Measurements from ENCODE around the gene RHEBL1. TPM values are rescaled to one million over a fixed set of nuclear protein-coding genes. Genes with fewer than 3 reads are reported as not detected.

RHEBL1 gene
- total RNA-seq, 1 experiment from 2014 or later, result 2.9 TPM

GRCh38 chr12:49098703-49099102, 28.9 kb upstream of the RHEBL1 start:
- H4K20me1 ChIP-seq (ENCODE audit: insufficient read depth), result no peaks in the 10 kb centered on the region
- H3K79me2 ChIP-seq (ENCODE audit: low read depth), result no peaks in the 10 kb centered on the region
- H2AFZ ChIP-seq, result no peak overlapping the region
- no peaks in the 10 kb centered on the region for H3K4me1 ChIP-seq (replicated peaks; ENCODE audit: insufficient read depth)
- CTCF ChIA-PET, result interaction anchor here (0.5 to 3.5 kb wide), 5 partner anchors 10 to 79 kb away, joined by 3 to 26 read pairs (median 5); no protein-coding TSS in a partner anchor
- no peak overlapping the region for H3K4me3 ChIP-seq
- no TSS peak for BruUV-seq (replicated peaks)
- TF ChIP-seq EZH2 (IDR thresholded peaks at IDR 0.05; ENCODE audit: low read depth) (no peak), CTCF (conservative IDR thresholded peaks at IDR 0.05) (no peak)
- POLR2A ChIA-PET (ENCODE audit: unreplicated experiment), result no interaction called here
- H3K9me2 ChIP-seq (ENCODE audit: insufficient read depth), result no peaks in the 10 kb centered on the region
- no peaks in the 10 kb centered on the region for H3K9me3 ChIP-seq (ENCODE audit: insufficient read depth, low read depth)
- peaks cover 9% of the 10 kb centered on the region for H3K27me3 ChIP-seq (ENCODE audit: insufficient read depth, low read depth)
- peaks cover 5% of the 10 kb centered on the region; the same call in 1 of the 2 replicates for H3K36me3 ChIP-seq (ENCODE audit: low read depth)
- peaks cover 12% of the 10 kb centered on the region; the same call in 1 of the 2 replicates for H3F3A ChIP-seq (ENCODE audit: insufficient read depth, low read depth)
- H3K4me2 ChIP-seq, result no peak overlapping the region
- DNase-seq, result no peak
- intact Hi-C loops (cut with micrococcal nuclease; ENCODE audit: unreplicated experiment), result no loop called here
- no peak overlapping the region for H3K27ac ChIP-seq

- Histone ChIP-seq H3K36me3 (ENCODE audit: low read depth) (peaks cover under 1% of the 10 kb centered on the region; the same call in 1 of the 2 replicates), H3K9me3 (ENCODE audit: insufficient read depth, low read depth) (no peaks in the 10 kb centered on the region), H4K20me1 (ENCODE audit: insufficient read depth) (no peaks in the 10 kb centered on the region), H3K4me1 (replicated peaks; ENCODE audit: insufficient read depth) (0 out of 2 replicates have a peak, but pooled peaks cover 4% of the 10 kb centered on the region), H2AFZ (no peak overlapping the region), H3K4me3 (no peak overlapping the region), H3K9me2 (ENCODE audit: insufficient read depth) (no peaks in the 10 kb centered on the region), H3K4me2 (no peak overlapping the region), H3F3A (ENCODE audit: insufficient read depth, low read depth) (peaks cover 17% of the 10 kb centered on the region; the same call in 1 of the 2 replicates), H3K79me2 (ENCODE audit: low read depth) (no peaks in the 10 kb centered on the region), H3K27ac (no peak overlapping the region), H3K27me3 (ENCODE audit: insufficient read depth, low read depth) (peaks cover 16% of the 10 kb centered on the region)
- intact Hi-C loops (cut with micrococcal nuclease; ENCODE audit: unreplicated experiment), result no loop called here
- CTCF ChIA-PET, result interaction anchor here (0.6 to 3.5 kb wide), 3 partner anchors 9 to 30 kb away, joined by 3 to 26 read pairs (median 12); no protein-coding TSS in a partner anchor
- no peak for DNase-seq
- no TSS peak for BruUV-seq (replicated peaks)
- no peak for TF ChIP-seq EZH2 (IDR thresholded peaks at IDR 0.05; ENCODE audit: low read depth)
- peak; percentile 80 for TF ChIP-seq CTCF (conservative IDR thresholded peaks at IDR 0.05)
- POLR2A ChIA-PET (ENCODE audit: unreplicated experiment), result no interaction called here
Observed at GRCh38 chr12:49098035-49098451, 28.3 kb upstream of the RHEBL1 start.

GRCh38 chr12:49097381-49097780, 27.6 kb upstream of the RHEBL1 start:
- Histone ChIP-seq H3K79me2 (ENCODE audit: low read depth) (no peaks in the 10 kb centered on the region), H4K20me1 (ENCODE audit: insufficient read depth) (no peaks in the 10 kb centered on the region), H3K27me3 (ENCODE audit: insufficient read depth, low read depth) (peaks cover 23% of the 10 kb centered on the region), H3K36me3 (ENCODE audit: low read depth) (no peaks in the 10 kb centered on the region), H3F3A (ENCODE audit: insufficient read depth, low read depth) (peaks cover 21% of the 10 kb centered on the region; the same call in 1 of the 2 replicates), H2AFZ (no peak overlapping the region), H3K9me3 (ENCODE audit: insufficient read depth, low read depth) (no peaks in the 10 kb centered on the region), H3K9me2 (ENCODE audit: insufficient read depth) (no peaks in the 10 kb centered on the region), H3K4me2 (no peak overlapping the region), H3K4me3 (no peak overlapping the region), H3K4me1 (replicated peaks; ENCODE audit: insufficient read depth) (peaks cover 10% of the 10 kb centered on the region; the same call in 1 of the 2 replicates), H3K27ac (no peak overlapping the region)
- TF ChIP-seq EZH2 (IDR thresholded peaks at IDR 0.05; ENCODE audit: low read depth) (no peak), CTCF (conservative IDR thresholded peaks at IDR 0.05) (no peak)
- intact Hi-C loops (cut with micrococcal nuclease; ENCODE audit: unreplicated experiment), result no loop called here
- POLR2A ChIA-PET (ENCODE audit: unreplicated experiment), result no interaction called here
- no TSS peak for BruUV-seq (replicated peaks)
- no peak for DNase-seq
- CTCF ChIA-PET, result interaction anchor here (1.0 to 3.5 kb wide), 2 partner anchors 9 kb away, joined by 3 to 26 read pairs; no protein-coding TSS in a partner anchor
